Measurements from ENCODE around the gene SRSF5. TPM values are rescaled to one million over a fixed set of nuclear protein-coding genes. Genes with fewer than 3 reads are reported as not detected.

The SRSF5 gene
- total and polyA plus RNA-seq, 2 of the 13 experiments (the other 11 are each of a cell fraction or from before 2014, with no cell fraction given), result 189 to 277 TPM

DNA sequence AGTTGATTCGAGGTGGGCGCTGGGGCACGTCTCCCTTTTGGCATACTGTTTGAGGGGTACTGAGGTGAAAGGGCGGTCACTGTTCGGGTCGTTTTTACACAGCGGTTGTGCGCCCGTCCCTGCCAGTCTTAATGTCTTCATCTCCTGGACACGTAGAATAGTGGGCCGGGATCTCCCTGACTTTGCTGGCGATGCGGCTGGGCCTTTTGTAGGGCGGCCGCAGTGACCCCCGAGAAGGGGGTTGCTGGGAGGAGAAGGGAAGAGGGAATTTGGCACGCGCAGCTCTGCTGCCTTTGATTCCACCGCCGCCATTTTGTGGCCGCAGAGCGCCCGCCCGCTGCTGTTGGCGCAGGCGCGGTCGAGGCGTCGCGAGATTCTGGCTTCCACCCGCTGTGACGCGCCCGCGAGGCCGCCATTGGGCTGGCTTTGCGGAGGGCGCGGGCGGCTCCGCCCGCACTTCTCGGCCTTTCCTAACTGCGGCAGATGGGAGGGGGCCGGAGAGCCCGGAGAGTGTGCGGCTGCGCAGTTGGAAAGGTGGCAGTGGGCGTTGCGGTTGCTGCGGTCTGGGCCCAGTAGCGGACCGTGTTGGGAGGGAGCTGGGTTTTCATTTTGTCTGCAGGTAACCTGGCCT lies 542 bp downstream of the SRSF5 start (continued):
- TF ChIP-seq ZMYM2 (CRISPR knock-in tag; IDR thresholded peaks at IDR 0.05) (no peak), GATAD2A (CRISPR knock-in tag; IDR thresholded peaks at IDR 0.05) (peak; percentile 26; the same call in 1 of the 2 replicates), ZNF792 (CRISPR knock-in tag; IDR thresholded peaks at IDR 0.05) (0 out of 2 replicates have a peak, but pooled peaks have one; percentile 53), ZNF138 (CRISPR knock-in tag; IDR thresholded peaks at IDR 0.05; ENCODE audit: low read depth) (0 out of 2 replicates have a peak, but pooled peaks have one; percentile 43), ZC3H13 (CRISPR knock-in tag; IDR thresholded peaks at IDR 0.05) (peak; percentile 14; the same call in 1 of the 2 replicates), SALL2 (CRISPR knock-in tag; IDR thresholded peaks at IDR 0.05) (no peak), ZZZ3 (CRISPR knock-in tag; IDR thresholded peaks at IDR 0.05; ENCODE audit: borderline replicate concordance) (no peak), RCOR2 (CRISPR knock-in tag; IDR thresholded peaks at IDR 0.05) (no peak)
- TF ChIP-seq, protein P1, sequence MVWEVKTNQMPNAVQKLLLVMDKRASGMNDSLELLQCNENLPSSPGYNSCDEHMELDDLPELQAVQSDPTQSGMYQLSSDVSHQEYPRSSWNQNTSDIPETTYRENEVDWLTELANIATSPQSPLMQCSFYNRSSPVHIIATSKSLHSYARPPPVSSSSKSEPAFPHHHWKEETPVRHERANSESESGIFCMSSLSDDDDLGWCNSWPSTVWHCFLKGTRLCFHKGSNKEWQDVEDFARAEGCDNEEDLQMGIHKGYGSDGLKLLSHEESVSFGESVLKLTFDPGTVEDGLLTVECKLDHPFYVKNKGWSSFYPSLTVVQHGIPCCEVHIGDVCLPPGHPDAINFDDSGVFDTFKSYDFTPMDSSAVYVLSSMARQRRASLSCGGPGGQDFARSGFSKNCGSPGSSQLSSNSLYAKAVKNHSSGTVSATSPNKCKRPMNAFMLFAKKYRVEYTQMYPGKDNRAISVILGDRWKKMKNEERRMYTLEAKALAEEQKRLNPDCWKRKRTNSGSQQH (CRISPR knock-in tag; IDR thresholded peaks at IDR 0.05; ENCODE audit: low read depth), result 0 out of 2 replicates have a peak, but pooled peaks have one; percentile 5
- TF ChIP-seq, protein P2, sequence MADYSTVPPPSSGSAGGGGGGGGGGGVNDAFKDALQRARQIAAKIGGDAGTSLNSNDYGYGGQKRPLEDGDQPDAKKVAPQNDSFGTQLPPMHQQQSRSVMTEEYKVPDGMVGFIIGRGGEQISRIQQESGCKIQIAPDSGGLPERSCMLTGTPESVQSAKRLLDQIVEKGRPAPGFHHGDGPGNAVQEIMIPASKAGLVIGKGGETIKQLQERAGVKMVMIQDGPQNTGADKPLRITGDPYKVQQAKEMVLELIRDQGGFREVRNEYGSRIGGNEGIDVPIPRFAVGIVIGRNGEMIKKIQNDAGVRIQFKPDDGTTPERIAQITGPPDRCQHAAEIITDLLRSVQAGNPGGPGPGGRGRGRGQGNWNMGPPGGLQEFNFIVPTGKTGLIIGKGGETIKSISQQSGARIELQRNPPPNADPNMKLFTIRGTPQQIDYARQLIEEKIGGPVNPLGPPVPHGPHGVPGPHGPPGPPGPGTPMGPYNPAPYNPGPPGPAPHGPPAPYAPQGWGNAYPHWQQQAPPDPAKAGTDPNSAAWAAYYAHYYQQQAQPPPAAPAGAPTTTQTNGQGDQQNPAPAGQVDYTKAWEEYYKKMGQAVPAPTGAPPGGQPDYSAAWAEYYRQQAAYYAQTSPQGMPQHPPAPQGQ (CRISPR knock-in tag; IDR thresholded peaks at IDR 0.05; ENCODE audit: borderline replicate concordance), result no peak
- TF ChIP-seq, protein P3, sequence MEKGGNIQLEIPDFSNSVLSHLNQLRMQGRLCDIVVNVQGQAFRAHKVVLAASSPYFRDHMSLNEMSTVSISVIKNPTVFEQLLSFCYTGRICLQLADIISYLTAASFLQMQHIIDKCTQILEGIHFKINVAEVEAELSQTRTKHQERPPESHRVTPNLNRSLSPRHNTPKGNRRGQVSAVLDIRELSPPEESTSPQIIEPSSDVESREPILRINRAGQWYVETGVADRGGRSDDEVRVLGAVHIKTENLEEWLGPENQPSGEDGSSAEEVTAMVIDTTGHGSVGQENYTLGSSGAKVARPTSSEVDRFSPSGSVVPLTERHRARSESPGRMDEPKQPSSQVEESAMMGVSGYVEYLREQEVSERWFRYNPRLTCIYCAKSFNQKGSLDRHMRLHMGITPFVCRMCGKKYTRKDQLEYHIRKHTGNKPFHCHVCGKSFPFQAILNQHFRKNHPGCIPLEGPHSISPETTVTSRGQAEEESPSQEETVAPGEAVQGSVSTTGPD (CRISPR knock-in tag; IDR thresholded peaks at IDR 0.05), result peak; percentile 30; the same call in 1 of the 2 replicates
- TF ChIP-seq, protein P4, sequence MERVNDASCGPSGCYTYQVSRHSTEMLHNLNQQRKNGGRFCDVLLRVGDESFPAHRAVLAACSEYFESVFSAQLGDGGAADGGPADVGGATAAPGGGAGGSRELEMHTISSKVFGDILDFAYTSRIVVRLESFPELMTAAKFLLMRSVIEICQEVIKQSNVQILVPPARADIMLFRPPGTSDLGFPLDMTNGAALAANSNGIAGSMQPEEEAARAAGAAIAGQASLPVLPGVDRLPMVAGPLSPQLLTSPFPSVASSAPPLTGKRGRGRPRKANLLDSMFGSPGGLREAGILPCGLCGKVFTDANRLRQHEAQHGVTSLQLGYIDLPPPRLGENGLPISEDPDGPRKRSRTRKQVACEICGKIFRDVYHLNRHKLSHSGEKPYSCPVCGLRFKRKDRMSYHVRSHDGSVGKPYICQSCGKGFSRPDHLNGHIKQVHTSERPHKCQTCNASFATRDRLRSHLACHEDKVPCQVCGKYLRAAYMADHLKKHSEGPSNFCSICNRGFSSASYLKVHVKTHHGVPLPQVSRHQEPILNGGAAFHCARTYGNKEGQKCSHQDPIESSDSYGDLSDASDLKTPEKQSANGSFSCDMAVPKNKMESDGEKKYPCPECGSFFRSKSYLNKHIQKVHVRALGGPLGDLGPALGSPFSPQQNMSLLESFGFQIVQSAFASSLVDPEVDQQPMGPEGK (CRISPR knock-in tag; IDR thresholded peaks at IDR 0.05), result peak; percentile 19; the same call in 1 of the 2 replicates
- TF ChIP-seq, protein P5, sequence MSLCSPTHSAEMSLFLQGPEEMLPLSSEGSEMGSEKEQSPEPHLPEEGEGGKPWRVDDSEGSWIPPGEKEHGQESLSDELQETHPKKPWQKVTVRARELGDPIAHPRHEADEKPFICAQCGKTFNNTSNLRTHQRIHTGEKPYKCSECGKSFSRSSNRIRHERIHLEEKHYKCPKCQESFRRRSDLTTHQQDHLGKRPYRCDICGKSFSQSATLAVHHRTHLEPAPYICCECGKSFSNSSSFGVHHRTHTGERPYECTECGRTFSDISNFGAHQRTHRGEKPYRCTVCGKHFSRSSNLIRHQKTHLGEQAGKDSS (CRISPR knock-in tag; IDR thresholded peaks at IDR 0.05; ENCODE audit: borderline replicate concordance, low read depth), result no peak
- TF ChIP-seq, protein P6, sequence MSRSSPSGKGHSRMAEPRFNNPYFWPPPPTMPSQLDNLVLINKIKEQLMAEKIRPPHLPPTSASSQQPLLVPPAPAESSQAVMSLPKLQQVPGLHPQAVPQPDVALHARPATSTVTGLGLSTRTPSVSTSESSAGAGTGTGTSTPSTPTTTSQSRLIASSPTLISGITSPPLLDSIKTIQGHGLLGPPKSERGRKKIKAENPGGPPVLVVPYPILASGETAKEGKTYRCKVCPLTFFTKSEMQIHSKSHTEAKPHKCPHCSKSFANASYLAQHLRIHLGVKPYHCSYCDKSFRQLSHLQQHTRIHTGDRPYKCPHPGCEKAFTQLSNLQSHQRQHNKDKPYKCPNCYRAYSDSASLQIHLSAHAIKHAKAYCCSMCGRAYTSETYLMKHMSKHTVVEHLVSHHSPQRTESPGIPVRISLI (CRISPR knock-in tag; IDR thresholded peaks at IDR 0.05; ENCODE audit: borderline replicate concordance), result no peak
- TF ChIP-seq, protein P7, sequence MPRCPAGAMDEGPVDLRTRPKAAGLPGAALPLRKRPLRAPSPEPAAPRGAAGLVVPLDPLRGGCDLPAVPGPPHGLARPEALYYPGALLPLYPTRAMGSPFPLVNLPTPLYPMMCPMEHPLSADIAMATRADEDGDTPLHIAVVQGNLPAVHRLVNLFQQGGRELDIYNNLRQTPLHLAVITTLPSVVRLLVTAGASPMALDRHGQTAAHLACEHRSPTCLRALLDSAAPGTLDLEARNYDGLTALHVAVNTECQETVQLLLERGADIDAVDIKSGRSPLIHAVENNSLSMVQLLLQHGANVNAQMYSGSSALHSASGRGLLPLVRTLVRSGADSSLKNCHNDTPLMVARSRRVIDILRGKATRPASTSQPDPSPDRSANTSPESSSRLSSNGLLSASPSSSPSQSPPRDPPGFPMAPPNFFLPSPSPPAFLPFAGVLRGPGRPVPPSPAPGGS (CRISPR knock-in tag; IDR thresholded peaks at IDR 0.05), result 0 out of 2 replicates have a peak, but pooled peaks have one; percentile 11
- TF ChIP-seq, protein P8, sequence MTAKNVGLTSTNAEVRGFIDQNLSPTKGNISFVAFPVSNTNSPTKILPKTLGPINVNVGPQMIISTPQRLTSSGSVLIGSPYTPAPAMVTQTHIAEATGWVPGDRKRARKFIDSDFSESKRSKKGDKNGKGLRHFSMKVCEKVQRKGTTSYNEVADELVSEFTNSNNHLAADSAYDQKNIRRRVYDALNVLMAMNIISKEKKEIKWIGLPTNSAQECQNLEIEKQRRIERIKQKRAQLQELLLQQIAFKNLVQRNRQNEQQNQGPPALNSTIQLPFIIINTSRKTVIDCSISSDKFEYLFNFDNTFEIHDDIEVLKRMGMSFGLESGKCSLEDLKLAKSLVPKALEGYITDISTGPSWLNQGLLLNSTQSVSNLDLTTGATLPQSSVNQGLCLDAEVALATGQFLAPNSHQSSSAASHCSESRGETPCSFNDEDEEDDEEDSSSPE (CRISPR knock-in tag; IDR thresholded peaks at IDR 0.05), result peak; percentile 79

All from HepG2 (cell line).